Kidney epithelial cell (primary cell): Measurements from ENCODE around the gene GNL1. TPM values are rescaled to one million over a fixed set of nuclear protein-coding genes. Genes with fewer than 3 reads are reported as not detected.
"Not testable (repeated sequence)": the region's sequence is repeated elsewhere in the genome, so short reads cannot be mapped to it uniquely, and the experiment has no call there.

Experiments used
- DNase-seq: peaks from one replicate; pipeline ENCODE4 v3.0.0-alpha.2; 2010; ENCODE audit warnings: low read depth
- H3K27me3 ChIP-seq: 2 replicates; pipeline ENCODE4 v1.6.0; 2011; ENCODE audit warnings: low read length; ENCODE audit not compliant: control insufficient read depth, insufficient read depth
- H3K36me3 ChIP-seq: 2 replicates; pipeline ENCODE4 v1.5.1; 2011; ENCODE audit warnings: low read length; ENCODE audit not compliant: control insufficient read depth, insufficient read depth
- H3K4me3 ChIP-seq: 2 replicates; pipeline ENCODE4 v1.5.1; 2011; ENCODE audit warnings: low read depth, mild to moderate bottlenecking, control low read depth, low read length
- CTCF ChIP-seq: IDR thresholded peaks from 2 replicates; pipeline ENCODE4 v1.5.1; 2011; ENCODE audit warnings: mild to moderate bottlenecking, moderate library complexity, low read length, control low read depth, inconsistent platforms; ENCODE audit not compliant: insufficient read depth, poor library complexity, severe bottlenecking
- total RNA-seq: library from RNA; depleted of rRNA; stranded (reverse); fragments of >200 nt; gene quantifications from 2 replicates; pipeline ENCODE4 v1.2.3, GENCODE V29; 2015

The GNL1 gene
- total RNA-seq, 1 donor from 2014 or later, result 31.1 TPM

DNA sequence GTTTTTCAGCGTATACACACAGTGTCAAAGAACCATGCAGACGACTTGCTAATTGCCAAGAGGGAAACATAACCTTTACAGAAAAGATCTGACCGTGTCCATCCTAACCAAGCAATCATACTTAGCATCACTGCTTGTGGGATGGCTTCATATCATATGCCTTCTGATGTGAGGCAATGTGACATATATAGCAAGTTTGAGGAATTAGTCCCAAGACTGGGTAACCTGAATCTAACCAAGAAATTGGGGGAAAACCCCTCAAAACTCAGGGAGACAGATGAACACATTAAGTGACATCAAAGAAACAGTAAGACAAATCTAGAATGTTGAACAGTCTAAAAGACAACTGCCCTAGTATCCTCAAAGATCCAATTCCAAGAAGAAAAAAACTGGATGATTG lies 18.4 kb downstream of the GNL1 start:
- H3K4me3 ChIP-seq, result no peak overlapping the region
- no peaks in the 10 kb centered on the region for H3K27me3 ChIP-seq
- no peak for TF ChIP-seq CTCF
- H3K36me3 ChIP-seq, result no peaks in the 10 kb centered on the region
- no peak for DNase-seq

DNA sequence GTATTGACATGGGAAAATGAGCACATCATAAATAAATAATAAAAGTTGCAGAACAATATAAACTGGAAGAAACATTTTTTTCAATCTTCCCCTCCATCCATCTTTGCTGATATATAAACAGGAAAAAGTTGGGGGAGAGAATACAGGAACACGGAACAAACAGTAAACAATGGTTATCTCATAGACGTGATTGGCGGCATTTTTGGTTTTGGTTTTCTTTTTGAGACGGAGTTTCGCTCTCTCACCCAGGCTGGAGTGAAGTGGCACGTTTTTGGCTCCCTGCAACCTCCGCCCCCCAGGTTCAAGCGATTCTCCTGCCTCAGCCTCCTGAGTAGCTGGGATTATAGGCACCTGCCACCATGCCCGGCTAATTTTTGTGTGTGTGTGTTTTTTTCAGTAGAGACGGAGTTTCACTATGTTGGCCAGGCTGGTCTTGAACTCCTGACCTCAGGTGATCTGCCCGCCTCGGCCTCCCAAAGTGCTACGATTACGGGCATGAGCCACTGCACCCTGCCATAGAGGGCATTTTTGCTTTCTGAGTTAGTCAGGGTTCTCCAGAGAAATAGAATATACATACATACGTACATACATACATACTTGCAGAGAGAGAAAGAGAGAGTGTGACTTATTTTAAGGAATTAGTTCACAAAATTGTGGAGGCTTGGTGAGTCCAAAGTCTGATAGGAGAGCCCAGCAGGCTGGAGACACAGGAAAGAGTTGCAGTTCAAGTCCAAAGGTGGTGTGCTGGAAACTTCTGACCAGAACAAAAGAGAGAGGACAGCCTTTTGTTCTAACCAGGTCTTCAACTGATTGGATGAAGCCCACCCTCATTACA lies 22.6 kb downstream of the GNL1 start:
- no peaks in the 10 kb centered on the region for H3K27me3 ChIP-seq
- DNase-seq, result no peak
- TF ChIP-seq CTCF, result no peak
- no peak overlapping the region for H3K4me3 ChIP-seq
- no peaks in the 10 kb centered on the region for H3K36me3 ChIP-seq

- no peak for DNase-seq
- no peak for TF ChIP-seq CTCF
These were observed 26.3 kb downstream of the GNL1 start for GRCh38 chr6:30530014-30530413.

DNA sequence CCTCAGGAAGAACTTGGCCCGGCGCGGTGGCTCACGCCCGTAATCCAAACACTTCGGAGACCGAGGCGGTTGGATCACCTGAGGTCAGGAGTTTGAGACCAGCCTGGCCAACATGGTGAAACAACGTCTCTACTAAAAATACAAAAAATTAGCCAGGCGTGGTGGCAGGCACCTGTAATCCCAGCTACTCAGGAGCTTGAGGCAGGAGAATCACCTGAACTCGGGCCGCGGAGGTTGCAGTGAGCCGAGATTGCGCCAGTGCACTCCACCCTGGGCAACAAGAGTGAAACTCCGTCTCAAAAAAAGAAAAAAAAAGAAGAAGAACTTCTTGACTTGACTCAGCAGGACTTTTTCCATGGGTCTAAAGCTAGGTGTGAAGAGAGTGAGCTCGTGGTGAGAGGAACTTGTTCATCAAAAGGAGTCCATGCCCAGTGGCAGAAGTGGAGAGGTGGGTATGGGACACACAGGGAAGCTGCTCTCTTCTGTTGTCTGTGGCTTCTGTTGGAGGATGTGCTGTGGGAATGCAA lies 26.9 kb downstream of the GNL1 start:
- not testable (repeated sequence) for H3K4me3 ChIP-seq, DNase-seq, H3K27me3 ChIP-seq, H3K36me3 ChIP-seq

More at GRCh38 chr6:30530014-30530413, 26.3 kb downstream of the GNL1 start:
- Histone ChIP-seq H3K4me3 (no peak overlapping the region), H3K27me3 (no peaks in the 10 kb centered on the region), H3K36me3 (no peaks in the 10 kb centered on the region)

GRCh38 chr6:30526444-30526843 lies 29.8 kb downstream of the GNL1 start:
- DNase-seq, H3K27me3 ChIP-seq, H3K4me3 ChIP-seq, H3K36me3 ChIP-seq: not testable (repeated sequence)

- not testable (repeated sequence) for H3K27me3 ChIP-seq, H3K36me3 ChIP-seq, H3K4me3 ChIP-seq, DNase-seq
These were observed 34.3 kb downstream of the GNL1 start for GRCh38 chr6:30521952-30522351.

GRCh38 chr6:30521082-30521481 lies 35.2 kb downstream of the GNL1 start:
- H3K27me3 ChIP-seq, H3K4me3 ChIP-seq, DNase-seq, H3K36me3 ChIP-seq: not testable (repeated sequence)

DNA sequence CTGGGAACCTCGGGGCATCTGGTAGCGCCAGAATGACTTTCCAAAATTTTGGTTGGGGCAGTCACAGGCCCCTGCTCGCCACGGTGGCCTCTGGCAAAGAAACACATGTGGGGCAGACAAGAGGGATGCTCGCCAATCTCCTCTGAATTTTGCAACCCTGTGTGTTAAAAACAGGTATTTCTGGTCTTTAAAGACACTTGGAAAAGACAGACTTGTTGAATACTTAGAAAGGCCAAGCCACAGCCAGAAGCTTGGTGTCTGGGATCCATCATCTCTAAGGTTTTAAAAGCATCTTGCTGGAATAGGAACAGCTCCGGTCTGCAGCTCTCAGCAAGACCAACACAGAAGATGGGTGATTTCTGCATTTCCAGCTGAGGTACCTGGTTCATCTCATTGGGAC lies 35.8 kb downstream of the GNL1 start:
- Histone ChIP-seq H3K27me3 (no peaks in the 10 kb centered on the region), H3K4me3 (no peak overlapping the region), H3K36me3 (no peaks in the 10 kb centered on the region)
- TF ChIP-seq CTCF, result no peak
- no peak for DNase-seq

DNA sequence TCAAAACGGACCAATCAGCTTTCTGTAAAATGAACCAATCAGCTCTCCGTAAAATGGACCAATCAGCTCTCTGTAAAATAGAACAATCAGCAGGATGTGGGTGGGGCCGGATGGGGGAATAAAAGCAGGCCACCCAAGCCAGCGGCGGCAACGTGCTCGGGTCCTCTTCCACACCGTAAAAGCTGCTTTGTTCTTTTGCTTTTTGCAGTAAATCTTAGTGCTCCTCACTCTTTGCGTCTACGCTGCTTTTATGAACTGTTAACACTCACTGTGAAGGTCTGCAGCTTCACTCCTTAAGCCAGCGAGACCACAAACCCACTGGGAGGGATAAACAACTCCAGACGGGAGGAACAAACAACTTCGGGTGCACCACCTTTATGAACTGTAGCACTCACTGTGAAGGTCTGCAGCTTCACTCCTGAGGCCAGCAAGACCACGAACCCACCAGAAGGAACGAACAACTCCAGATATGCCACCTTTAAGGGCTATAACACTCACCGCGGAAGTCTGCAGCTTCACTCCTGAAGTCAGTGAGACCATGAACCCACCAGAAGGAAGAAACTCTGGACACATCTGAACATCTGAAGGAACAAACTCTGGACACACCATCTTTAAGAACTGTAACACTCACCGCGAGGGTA lies 37.7 kb downstream of the GNL1 start:
- not testable (repeated sequence) for H3K27me3 ChIP-seq, H3K4me3 ChIP-seq, DNase-seq, H3K36me3 ChIP-seq

DNA sequence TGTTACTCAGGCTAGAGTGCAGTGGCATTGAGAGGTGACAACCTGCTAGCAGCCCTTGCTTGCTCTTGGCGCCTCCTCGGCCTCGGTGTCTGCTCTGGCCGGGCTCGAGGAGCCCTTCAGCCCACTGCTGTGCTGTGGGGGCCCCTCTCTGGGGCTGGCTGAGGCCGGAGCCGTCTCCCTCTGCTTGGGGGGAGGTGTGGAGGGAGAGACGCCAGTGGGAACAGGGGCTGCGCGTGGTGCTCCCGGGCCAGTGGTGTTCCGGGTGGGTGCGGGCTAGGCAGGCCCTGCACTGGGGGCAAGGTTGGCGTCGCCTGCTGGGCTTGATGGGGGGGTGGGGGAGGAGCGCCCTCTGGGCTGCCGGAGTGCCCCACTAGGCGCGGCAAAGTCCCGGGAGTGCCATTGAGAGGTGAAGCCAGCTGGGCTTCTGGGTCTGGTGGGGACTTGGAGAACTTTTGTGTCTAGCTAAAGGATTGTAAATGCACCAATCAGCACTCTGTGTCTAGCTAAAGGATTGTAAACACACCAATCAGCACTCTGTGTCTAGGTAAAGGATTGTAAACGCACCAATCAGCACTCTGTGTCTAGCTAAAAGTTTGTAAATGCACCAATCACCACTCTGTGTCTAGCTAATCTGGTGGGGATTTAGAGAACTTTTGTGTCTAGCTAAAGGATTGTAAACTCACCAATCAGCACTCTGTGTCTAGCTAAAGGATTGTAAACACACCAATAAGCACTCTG lies 38.4 kb downstream of the GNL1 start:
- not testable (repeated sequence) for H3K36me3 ChIP-seq, H3K4me3 ChIP-seq, DNase-seq, H3K27me3 ChIP-seq
